DOHH2 (cell line): Measurements from ENCODE around the gene SLC6A2.

Experiments used
- H3F3A ChIP-seq: fragments of 200-600 bp; sonication (generic), shearing (Covaris generic); 2 replicates; pipeline ENCODE4 v1.6.0; 2016; ENCODE audit warnings: antibody characterized with exemption, mild to moderate bottlenecking; ENCODE audit not compliant: control insufficient read depth, insufficient read depth
- H3K27ac ChIP-seq: fragments of 200-600 bp; sonication (generic); 2 replicates; pipeline ENCODE4 v1.5.1; 2014; ENCODE audit warnings: low read depth, mild to moderate bottlenecking, low read length, moderate library complexity
- H3K27me3 ChIP-seq: fragments of 200-600 bp; sonication (generic); 2 replicates; pipeline ENCODE4 v1.6.1; 2014; ENCODE audit warnings: mild to moderate bottlenecking, low read length, mixed read lengths; ENCODE audit not compliant: control insufficient read depth
- H3K36me3 ChIP-seq: fragments of 200-600 bp; sonication (generic); 2 replicates; pipeline ENCODE4 v1.6.1; 2014; ENCODE audit warnings: mild to moderate bottlenecking, low read length, moderate library complexity, mixed read lengths; ENCODE audit not compliant: control insufficient read depth
- H3K4me1 ChIP-seq: fragments of 200-600 bp; sonication (generic); 2 replicates; pipeline ENCODE4 v1.6.1; 2014; ENCODE audit warnings: mild to moderate bottlenecking, low read length, mixed read lengths; ENCODE audit not compliant: control insufficient read depth
- H3K4me2 ChIP-seq: fragments of 200-600 bp; sonication (generic); 2 replicates; pipeline ENCODE4 v1.6.0; 2014; ENCODE audit warnings: mild to moderate bottlenecking, low read length, moderate library complexity
- H3K4me3 ChIP-seq: fragments of 200-600 bp; sonication (generic); 2 replicates; pipeline ENCODE4 v1.5.1; 2014; ENCODE audit warnings: mild to moderate bottlenecking, low read length, mixed read lengths
- H3K79me2 ChIP-seq: fragments of 200-600 bp; sonication (generic); 2 replicates; pipeline ENCODE4 v1.6.1; 2014; ENCODE audit warnings: mild to moderate bottlenecking, low read length, mixed read lengths; ENCODE audit not compliant: control insufficient read depth
- H3K9me2 ChIP-seq: fragments of 200-600 bp; sonication (generic); replicated peaks from 2 replicates; pipeline ENCODE4 v1.6.1; 2014; ENCODE audit warnings: mild to moderate bottlenecking, low read length, mixed read lengths; ENCODE audit not compliant: control insufficient read depth
- H3K9me3 ChIP-seq: fragments of 200-600 bp; sonication (generic); 2 replicates; pipeline ENCODE4 v1.6.1; 2014; ENCODE audit warnings: antibody characterized with exemption, low read length, mixed read lengths; ENCODE audit not compliant: control insufficient read depth, insufficient read depth
- H4K20me1 ChIP-seq: fragments of 200-600 bp; sonication (generic); 2 replicates; pipeline ENCODE4 v1.6.0; 2014; ENCODE audit warnings: low read depth, mild to moderate bottlenecking, antibody characterized with exemption, low read length, moderate library complexity; ENCODE audit not compliant: control insufficient read depth, insufficient read depth
- EZH2phosphoT487 ChIP-seq: fragments of 200-600 bp; sonication (generic); IDR thresholded peaks from 2 replicates; pipeline ENCODE4 v1.6.1; 2017; ENCODE audit warnings: borderline replicate concordance, mild to moderate bottlenecking, antibody characterized with exemption, low read length, moderate library complexity, mixed read lengths
- TF ChIP-seq, protein P1 (sequence below): fragments of 200-600 bp; sonication (generic); IDR thresholded peaks from one replicate; pipeline ENCODE4 v1.5.1; 2014; ENCODE audit warnings: antibody characterized with exemption, mild to moderate bottlenecking, low read depth, low read length; ENCODE audit not compliant: poor library complexity, severe bottlenecking

Gene SLC6A2

DNA sequence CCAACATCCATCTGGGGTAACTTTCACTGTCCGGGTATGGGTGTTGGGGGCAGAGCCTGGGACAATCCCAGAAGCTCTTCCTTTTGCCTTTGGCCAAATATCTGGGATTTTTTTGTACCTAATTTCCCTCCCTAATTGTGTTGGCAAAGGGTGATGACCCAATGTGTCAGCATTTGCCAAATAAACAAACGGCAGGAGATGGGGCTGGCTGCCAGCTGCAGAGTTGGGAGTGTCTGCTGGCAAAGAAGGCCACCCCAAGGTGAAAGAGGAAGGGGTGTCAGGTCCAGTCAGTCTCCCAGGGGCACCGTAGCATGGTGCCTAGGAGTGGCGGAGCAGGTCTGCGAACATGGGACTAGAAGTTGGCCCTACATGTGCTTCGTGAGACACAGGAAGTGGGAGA lies 73.0 kb downstream of the SLC6A2 start:
- Histone ChIP-seq H3K4me3 (no peak overlapping the region), H3K4me1 (no peaks in the 10 kb centered on the region), H3K36me3 (no peaks in the 10 kb centered on the region), H3K27me3 (no peaks in the 10 kb centered on the region), H3K4me2 (no peak overlapping the region), H3K27ac (no peak overlapping the region), H3K79me2 (no peaks in the 10 kb centered on the region), H3K9me3 (no peaks in the 10 kb centered on the region), H3K9me2 (no peaks in the 10 kb centered on the region), H3F3A (no peaks in the 10 kb centered on the region), H4K20me1 (no peaks in the 10 kb centered on the region)
- TF ChIP-seq, protein P1, sequence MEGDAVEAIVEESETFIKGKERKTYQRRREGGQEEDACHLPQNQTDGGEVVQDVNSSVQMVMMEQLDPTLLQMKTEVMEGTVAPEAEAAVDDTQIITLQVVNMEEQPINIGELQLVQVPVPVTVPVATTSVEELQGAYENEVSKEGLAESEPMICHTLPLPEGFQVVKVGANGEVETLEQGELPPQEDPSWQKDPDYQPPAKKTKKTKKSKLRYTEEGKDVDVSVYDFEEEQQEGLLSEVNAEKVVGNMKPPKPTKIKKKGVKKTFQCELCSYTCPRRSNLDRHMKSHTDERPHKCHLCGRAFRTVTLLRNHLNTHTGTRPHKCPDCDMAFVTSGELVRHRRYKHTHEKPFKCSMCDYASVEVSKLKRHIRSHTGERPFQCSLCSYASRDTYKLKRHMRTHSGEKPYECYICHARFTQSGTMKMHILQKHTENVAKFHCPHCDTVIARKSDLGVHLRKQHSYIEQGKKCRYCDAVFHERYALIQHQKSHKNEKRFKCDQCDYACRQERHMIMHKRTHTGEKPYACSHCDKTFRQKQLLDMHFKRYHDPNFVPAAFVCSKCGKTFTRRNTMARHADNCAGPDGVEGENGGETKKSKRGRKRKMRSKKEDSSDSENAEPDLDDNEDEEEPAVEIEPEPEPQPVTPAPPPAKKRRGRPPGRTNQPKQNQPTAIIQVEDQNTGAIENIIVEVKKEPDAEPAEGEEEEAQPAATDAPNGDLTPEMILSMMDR = no peak
- TF ChIP-seq EZH2phosphoT487 = no peak

DNA sequence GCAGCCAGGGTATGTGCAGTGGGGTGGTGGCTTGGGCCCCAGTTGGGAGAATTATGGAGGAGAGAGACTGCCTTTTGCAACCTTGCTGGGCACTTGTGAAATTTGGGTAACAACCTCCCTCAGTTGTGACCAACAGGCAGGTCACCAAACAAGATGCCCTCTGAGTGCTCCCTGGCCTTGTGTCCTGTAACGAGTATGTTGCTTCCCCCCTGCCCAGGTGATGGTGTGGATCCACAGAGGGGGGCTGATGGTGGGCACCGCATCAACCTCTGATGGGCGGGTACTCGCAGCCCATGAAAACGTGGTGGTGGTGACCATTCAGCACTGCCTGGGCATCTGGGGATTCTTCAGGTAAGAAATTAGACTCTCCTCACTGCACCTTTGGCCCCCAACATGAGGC lies 74.3 kb downstream of the SLC6A2 start:
- Histone ChIP-seq H3K4me3 (no peak overlapping the region), H3K4me2 (no peak overlapping the region), H3K9me2 (no peaks in the 10 kb centered on the region), H3K36me3 (no peaks in the 10 kb centered on the region), H3K27ac (no peak overlapping the region), H3K9me3 (no peaks in the 10 kb centered on the region), H3K79me2 (no peaks in the 10 kb centered on the region), H3K27me3 (no peaks in the 10 kb centered on the region), H4K20me1 (no peaks in the 10 kb centered on the region), H3K4me1 (no peaks in the 10 kb centered on the region), H3F3A (no peaks in the 10 kb centered on the region)
- TF ChIP-seq EZH2phosphoT487 = no peak
- TF ChIP-seq, protein P1 = no peak

DNA sequence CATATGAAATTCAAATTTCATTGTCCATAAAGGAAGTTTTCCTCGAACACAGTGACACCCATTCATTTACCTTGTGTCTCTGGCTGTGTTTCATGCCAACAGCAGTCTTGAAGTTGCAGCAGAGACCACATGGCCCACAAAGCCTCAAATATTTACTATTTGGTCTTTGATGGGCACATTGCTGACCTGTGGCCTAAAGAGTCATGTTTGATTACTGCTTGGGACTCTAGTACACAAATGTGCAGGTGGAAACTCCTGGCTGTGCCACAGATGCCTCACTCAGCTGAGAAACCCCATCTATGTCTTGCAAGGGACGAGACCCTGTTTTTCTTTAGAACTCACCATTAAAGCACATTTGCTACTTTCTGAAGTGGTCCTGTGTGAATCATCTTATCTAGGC lies 76.7 kb downstream of the SLC6A2 start:
- Histone ChIP-seq H4K20me1 (no peaks in the 10 kb centered on the region), H3K4me3 (no peak overlapping the region), H3K4me2 (no peak overlapping the region), H3K27ac (no peak overlapping the region), H3K79me2 (no peaks in the 10 kb centered on the region), H3K36me3 (no peaks in the 10 kb centered on the region), H3K9me2 (no peaks in the 10 kb centered on the region), H3F3A (no peaks in the 10 kb centered on the region), H3K9me3 (no peaks in the 10 kb centered on the region), H3K27me3 (no peaks in the 10 kb centered on the region), H3K4me1 (no peaks in the 10 kb centered on the region)
- TF ChIP-seq, protein P1 = no peak
- no peak for TF ChIP-seq EZH2phosphoT487

DNA sequence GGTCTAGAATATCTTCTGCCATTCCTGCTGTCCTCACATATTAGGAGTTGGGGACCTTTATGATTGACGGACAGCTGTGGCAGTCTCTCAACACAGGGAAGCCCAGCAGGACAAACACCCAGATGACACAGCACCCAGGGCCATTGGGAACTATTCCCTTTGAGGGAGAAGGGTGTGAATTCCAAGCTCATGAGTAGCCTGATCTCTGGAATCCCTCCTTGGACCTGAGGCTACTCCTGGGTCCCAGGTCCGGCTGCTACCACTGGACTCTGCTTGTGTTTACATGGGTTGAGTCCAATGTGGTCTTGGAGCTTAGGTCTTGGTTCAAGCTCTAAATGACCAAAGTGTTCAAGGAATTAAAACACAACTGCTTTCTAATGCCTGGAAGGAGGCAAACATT lies 78.9 kb downstream of the SLC6A2 start:
- H3K27ac ChIP-seq = no peak overlapping the region
- H3K27me3 ChIP-seq = no peaks in the 10 kb centered on the region
- TF ChIP-seq, protein P1 = no peak
- no peak for TF ChIP-seq EZH2phosphoT487
- no peaks in the 10 kb centered on the region for H3K79me2 ChIP-seq
- H3K9me2 ChIP-seq = no peaks in the 10 kb centered on the region
- no peaks in the 10 kb centered on the region for H4K20me1 ChIP-seq
- H3F3A ChIP-seq = no peaks in the 10 kb centered on the region
- H3K36me3 ChIP-seq = no peaks in the 10 kb centered on the region
- H3K4me2 ChIP-seq = no peak overlapping the region
- H3K9me3 ChIP-seq = no peaks in the 10 kb centered on the region
- no peaks in the 10 kb centered on the region for H3K4me1 ChIP-seq
- no peak overlapping the region for H3K4me3 ChIP-seq
